Renal pelvis (tissue), 12 donors: ENCODE data around the gene RFC4. TPM values are rescaled to one million over a fixed set of nuclear protein-coding genes. Genes with fewer than 3 reads are reported as not detected.
A peak's percentile ranks its signal among the peaks of the same experiment; 100 is the strongest.
"Not testable (repeated sequence)": the region's sequence is repeated elsewhere in the genome, so short reads cannot be mapped to it uniquely, and the experiment has no call there.

Experiments used
- DNase-seq: peaks from one replicate; pipeline ENCODE4 v3.0.0-alpha.2; 2013
- long read RNA-seq, 16 experiments: transcript quantifications; one replicate each; lab custom pipeline, GENCODE V29; 2026
- polyA plus RNA-seq, 3 donors: library from polyadenylated mRNA; unstranded; fragments of 120-200 nt; gene quantifications; one replicate each; pipeline ENCODE4 v1.2.1, GENCODE V29; 2013; ENCODE audit not compliant: insufficient read length in 3 of 3

RFC4 gene, protein sequence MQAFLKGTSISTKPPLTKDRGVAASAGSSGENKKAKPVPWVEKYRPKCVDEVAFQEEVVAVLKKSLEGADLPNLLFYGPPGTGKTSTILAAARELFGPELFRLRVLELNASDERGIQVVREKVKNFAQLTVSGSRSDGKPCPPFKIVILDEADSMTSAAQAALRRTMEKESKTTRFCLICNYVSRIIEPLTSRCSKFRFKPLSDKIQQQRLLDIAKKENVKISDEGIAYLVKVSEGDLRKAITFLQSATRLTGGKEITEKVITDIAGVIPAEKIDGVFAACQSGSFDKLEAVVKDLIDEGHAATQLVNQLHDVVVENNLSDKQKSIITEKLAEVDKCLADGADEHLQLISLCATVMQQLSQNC
- 10 to 100 TPM; 47.1 to 50.8 (median 47.6) TPM for polyA plus RNA-seq
- long read RNA-seq, donor 1, transcript RFC4-201 (11 exons, 1,384 nt) = major isoform, 7 of 18 reads
- long read RNA-seq, donor 1, partial matches to known transcripts = 11 of 18 reads
- long read RNA-seq, donor 1, other reads (novel, unspliced or antisense) = 0 of 18 reads
- long read RNA-seq, donor 2, transcript RFC4-202 (11 exons, 1,448 nt) = minor isoform, 9 of 32 reads
- long read RNA-seq, donor 2, transcript RFC4-201 (11 exons, 1,384 nt) = major isoform, 11 of 32 reads
- long read RNA-seq, donor 2, partial matches to known transcripts = 12 of 32 reads
- long read RNA-seq, donor 2, other reads (novel, unspliced or antisense) = 0 of 32 reads
- long read RNA-seq, donor 3, transcript RFC4-201 (11 exons, 1,384 nt) = major isoform, 11 of 19 reads
- long read RNA-seq, donor 3, partial matches to known transcripts = 8 of 19 reads
- long read RNA-seq, donor 3, other reads (novel, unspliced or antisense) = 0 of 19 reads
- long read RNA-seq, donor 4, transcript RFC4-201 (11 exons, 1,384 nt) = major isoform, 9 of 37 reads
- long read RNA-seq, donor 4, transcript RFC4-202 (11 exons, 1,448 nt) = minor isoform, 5 of 37 reads
- long read RNA-seq, donor 4, partial matches to known transcripts = 23 of 37 reads
- long read RNA-seq, donor 4, other reads (novel, unspliced or antisense) = 0 of 37 reads
- long read RNA-seq, donor 5, transcript RFC4-201 (11 exons, 1,384 nt) = major isoform, 5 of 15 reads
- long read RNA-seq, donor 5, partial matches to known transcripts = 9 of 15 reads
- long read RNA-seq, donor 5, other reads (novel, unspliced or antisense) = 0 of 15 reads
- long read RNA-seq, donor 6, transcript RFC4-201 (11 exons, 1,384 nt) = major isoform, 8 of 28 reads
- long read RNA-seq, donor 6, partial matches to known transcripts = 18 of 28 reads
- long read RNA-seq, donor 6, other reads (novel, unspliced or antisense) = 0 of 28 reads
- long read RNA-seq, donor 7, transcript RFC4-202 (11 exons, 1,448 nt) = minor isoform, 7 of 20 reads
- long read RNA-seq, donor 7, transcript RFC4-201 (11 exons, 1,384 nt) = major isoform, 11 of 20 reads
- long read RNA-seq, donor 7, partial matches to known transcripts = 0 of 20 reads
- long read RNA-seq, donor 7, other reads (novel, unspliced or antisense) = 0 of 20 reads
- long read RNA-seq, donor 8, partial matches to known transcripts = 0 of 6 reads
- long read RNA-seq, donor 8, other reads (novel, unspliced or antisense) = 0 of 6 reads
- long read RNA-seq, donor 9, transcript RFC4-201 (11 exons, 1,384 nt) = major isoform, 7 of 23 reads
- long read RNA-seq, donor 9, partial matches to known transcripts = 13 of 23 reads
- long read RNA-seq, donor 9, other reads (novel, unspliced or antisense) = 0 of 23 reads
- long read RNA-seq, donor 10, partial matches to known transcripts = 10 of 18 reads
- long read RNA-seq, donor 10, other reads (novel, unspliced or antisense) = 0 of 18 reads
- long read RNA-seq, donor 11, partial matches to known transcripts = 6 of 13 reads
- long read RNA-seq, donor 11, other reads (novel, unspliced or antisense) = 0 of 13 reads
- long read RNA-seq, donor 12, transcript RFC4-201 (11 exons, 1,384 nt) = major isoform, 8 of 38 reads
- long read RNA-seq, donor 12, transcript RFC4-202 (11 exons, 1,448 nt) = minor isoform, 5 of 38 reads
- long read RNA-seq, donor 12, partial matches to known transcripts = 24 of 38 reads
- long read RNA-seq, donor 12, other reads (novel, unspliced or antisense) = 0 of 38 reads
- long read RNA-seq, donor 13, partial matches to known transcripts = 0 of 6 reads
- long read RNA-seq, donor 13, other reads (novel, unspliced or antisense) = 0 of 6 reads
- long read RNA-seq, donor 14 = 0 reads
- long read RNA-seq, donor 15, transcript RFC4-202 (11 exons, 1,448 nt) = minor isoform, 6 of 35 reads
- long read RNA-seq, donor 15, transcript RFC4-201 (11 exons, 1,384 nt) = major isoform, 12 of 35 reads
- long read RNA-seq, donor 15, partial matches to known transcripts = 17 of 35 reads
- long read RNA-seq, donor 15, other reads (novel, unspliced or antisense) = 0 of 35 reads
- long read RNA-seq, donor 16, transcript RFC4-201 (11 exons, 1,384 nt) = major isoform, 13 of 32 reads
- long read RNA-seq, donor 16, partial matches to known transcripts = 11 of 32 reads
- long read RNA-seq, donor 16, other reads (novel, unspliced or antisense) = 0 of 32 reads

GRCh38 chr3:186806089-186807055 lies at the start of gene RFC4:
Gene RFC4 (minus strand): TSS chr3:186806482. CDS start chr3:186804713, 1,769 bp downstream.
- DNase-seq = peak; percentile 81

DNA sequence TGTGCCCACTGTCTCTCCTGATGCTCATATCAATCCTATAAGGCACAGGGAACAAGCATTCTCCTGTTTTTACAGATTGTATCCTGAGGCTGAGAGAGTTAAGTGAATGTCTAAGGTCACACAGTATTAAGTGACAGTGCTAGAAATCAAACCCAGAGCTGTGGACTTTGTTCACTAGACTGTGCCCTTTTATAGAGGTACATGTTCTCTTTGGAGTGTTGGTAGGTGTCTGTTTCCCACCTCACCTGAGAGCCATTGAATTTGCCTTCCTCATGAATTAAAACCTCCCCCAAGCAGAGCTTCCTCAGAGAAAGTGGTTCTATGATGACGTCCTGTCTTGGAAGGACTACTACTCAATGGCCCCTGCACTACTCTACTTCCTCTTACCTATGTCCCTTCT lies 48.7 kb upstream of the RFC4 start:
- DNase-seq = no peak

- no peak for DNase-seq
Observed at GRCh38 chr3:186854146-186854545, 47.9 kb upstream of the RFC4 start.

- DNase-seq = no peak
Observed at GRCh38 chr3:186852994-186853393, 46.7 kb upstream of the RFC4 start.

DNA sequence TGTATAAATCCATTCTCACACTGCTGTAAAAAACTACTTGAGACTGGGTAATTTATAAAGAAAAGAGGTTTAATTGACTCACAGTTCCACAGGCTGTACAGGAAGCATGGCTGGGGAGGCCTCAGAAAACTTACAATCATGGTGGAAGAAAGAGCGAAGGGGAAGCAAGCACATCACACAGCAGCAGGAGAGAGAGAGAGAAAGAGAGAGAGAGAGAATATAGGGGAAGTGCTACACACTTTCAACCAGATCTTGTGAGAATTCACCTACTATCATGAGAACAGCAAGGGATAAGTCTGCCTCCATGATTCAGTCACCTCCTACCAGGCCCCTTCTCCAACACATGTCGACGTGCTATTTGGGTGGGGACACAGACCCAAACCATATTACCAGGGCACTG lies 45.6 kb upstream of the RFC4 start:
- DNase-seq = not testable (repeated sequence)

DNA sequence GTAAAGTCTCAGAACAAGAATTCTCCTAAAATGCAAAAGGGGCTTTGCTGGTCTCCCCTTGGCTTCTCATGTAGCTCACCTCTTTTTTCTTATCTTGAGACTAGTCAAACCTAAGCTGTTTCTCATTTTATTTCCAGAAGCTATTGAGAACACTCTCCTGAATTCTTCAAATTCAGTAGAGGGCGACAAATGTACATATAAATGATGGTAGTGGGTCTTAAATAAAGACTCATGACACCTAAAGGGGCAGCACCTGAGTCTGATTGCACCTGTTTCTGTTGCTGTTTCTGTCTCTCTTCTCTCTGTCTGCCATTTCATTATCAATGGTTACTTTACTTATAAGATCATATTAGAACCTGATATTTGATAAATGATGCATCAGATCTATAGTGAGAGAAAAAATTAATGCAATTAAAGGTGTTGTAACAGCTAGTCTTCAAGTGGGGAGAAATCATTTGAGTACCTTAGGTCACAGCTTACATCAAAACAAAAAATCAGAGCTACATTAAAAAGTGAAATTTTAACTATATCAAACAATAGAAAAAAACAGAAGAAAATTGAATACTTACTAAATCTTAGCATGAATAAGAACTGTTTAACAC lies 43.2 kb upstream of the RFC4 start:
- no peak for DNase-seq

DNA sequence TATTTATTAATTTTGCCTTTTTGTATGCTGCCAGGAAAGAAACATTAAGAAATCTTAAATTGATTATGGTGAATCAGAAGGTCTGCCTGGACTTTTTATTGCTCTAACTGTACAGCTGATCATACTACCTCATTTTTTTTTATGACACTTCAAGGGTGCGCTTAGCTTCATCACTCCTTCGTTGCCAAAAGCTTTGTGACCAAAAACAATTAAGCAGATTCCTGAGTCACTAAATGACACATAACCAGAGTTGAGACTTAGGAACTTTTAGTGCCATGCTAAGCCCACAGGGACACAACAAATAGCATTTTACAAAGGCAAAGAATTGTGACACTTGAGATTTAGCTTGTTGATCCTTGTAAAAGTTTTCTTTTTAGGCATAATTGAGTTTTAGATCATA lies 41.2 kb upstream of the RFC4 start:
- no peak for DNase-seq

DNA sequence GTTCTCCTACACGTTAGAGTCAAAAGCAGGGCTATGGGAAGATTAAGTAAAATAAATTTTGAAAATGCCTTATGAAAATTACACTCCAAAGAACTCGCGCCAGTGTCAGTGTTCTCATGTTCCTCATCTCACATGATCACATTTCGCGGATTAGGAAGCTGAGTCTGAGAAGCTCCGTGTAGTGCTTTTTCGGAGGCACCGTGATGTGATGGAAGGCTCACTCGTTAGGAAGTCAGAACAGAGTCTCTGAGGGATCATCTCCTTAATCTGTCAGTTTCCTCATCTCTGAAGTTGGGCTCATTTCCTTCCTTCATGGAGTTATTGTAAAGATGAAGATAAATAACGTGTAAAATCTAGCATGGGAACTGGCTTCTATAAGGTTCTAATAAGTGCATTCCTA lies 39.5 kb upstream of the RFC4 start:
- DNase-seq = no peak

- DNase-seq = no peak
Observed at GRCh38 chr3:186844908-186845307, 38.6 kb upstream of the RFC4 start.

DNA sequence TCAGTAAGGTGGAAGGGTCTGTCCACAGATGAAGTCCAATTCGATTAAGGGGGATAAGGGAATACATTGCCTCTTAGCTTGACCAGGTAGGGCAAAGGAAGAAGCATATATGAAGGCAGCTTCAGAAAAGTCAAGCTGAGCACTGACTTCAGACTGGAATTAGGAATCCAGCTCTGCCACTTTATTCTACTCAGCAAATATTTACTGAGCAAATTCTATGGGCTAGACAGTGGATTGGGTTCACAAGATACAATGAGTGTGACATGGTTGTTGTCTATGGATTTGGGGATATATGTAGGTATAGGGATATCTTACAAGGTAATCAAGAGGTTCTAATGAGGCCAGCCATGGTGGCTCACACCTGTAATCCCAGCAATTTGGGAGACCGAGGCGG lies 36.8 kb upstream of the RFC4 start:
- no peak for DNase-seq

- no peak for DNase-seq
Observed at GRCh38 chr3:186842426-186843038, 36.2 kb upstream of the RFC4 start, which contains the start of gene ADIPOQ. Gene ADIPOQ (plus strand): TSS chr3:186842710. CDS start chr3:186853059, 10,349 bp downstream.

GRCh38 chr3:186841620-186842019 lies 35.3 kb upstream of the RFC4 start:
- DNase-seq = no peak

GRCh38 chr3:186839874-186840641 lies 33.8 kb upstream of the RFC4 start:
- no peak for DNase-seq

DNA sequence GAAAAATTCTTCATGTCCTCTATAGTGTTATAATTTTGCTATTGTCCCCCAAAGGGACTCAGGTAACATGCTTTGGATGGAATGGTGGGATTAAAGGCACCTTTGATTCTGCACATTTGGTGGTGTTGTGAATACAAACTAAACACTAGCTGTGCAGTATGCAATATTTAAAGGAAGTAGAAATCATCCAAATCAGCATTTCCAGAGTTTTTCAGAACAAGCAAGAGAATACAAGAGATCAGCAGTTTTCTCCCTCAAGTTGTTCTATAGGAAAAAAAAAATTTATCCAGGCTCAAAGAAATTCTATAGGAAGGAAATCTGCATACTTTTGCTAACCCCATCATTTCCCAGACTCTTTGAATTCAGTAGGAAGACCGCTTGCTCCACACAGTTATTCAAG lies 26.0 kb upstream of the RFC4 start:
- no peak for DNase-seq

DNA sequence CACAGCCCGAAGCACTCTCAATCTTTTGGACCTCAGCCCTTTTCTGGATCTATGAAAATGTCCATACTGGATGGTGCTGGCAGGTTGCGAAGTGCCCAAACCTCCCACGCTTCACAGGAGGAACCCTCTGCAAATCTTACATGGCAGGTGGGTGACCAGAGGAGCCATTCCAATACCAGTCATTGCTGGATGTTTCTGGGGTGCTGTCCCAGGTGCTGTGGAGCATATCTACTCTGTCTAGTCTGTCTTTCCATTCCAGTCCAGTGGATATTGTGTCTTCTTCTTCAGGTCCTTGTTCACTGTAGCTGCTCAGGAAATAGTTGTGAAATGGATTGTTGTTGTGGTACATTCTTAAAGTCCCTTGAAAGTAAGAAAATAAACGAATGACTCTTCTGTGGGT lies 25.5 kb upstream of the RFC4 start:
- DNase-seq = no peak

- no peak for DNase-seq
Observed at GRCh38 chr3:186828340-186828739, 22.1 kb upstream of the RFC4 start.
